SK-N-SH (cell line): ENCODE results near the gene MMP23B. TPM values are rescaled to one million over a fixed set of nuclear protein-coding genes. Genes with fewer than 3 reads are reported as not detected.

Experiments used
- CTCF ChIA-PET: fragments of 300-600, 350-600 bp; formaldehyde crosslinking; extraction: SDS; loops from one replicate; lab custom pipeline; 2021; lab: Yijun Ruan, JAX
- POLR2A ChIA-PET: fragments of 350-600 bp; sonication (Branson Sonifier 250); formaldehyde crosslinking; extraction: SDS; loops from one replicate; lab custom pipeline; 2020; ENCODE audit warnings: antibody characterized with exemption, inconsistent platforms; lab: Yijun Ruan, JAX
- DNase-seq: peaks from one replicate; pipeline ENCODE4 v3.0.0; 2012
- H2AFZ ChIP-seq: fragments of 200-600 bp; sonication (generic); 2 replicates; pipeline ENCODE4 v1.8.1; 2016; ENCODE audit warnings: antibody characterized with exemption, mild to moderate bottlenecking, low read depth
- H3F3A ChIP-seq: fragments of 200-600 bp; sonication (generic); replicated peaks from 2 replicates; pipeline ENCODE3; 2016; ENCODE audit warnings: antibody characterized with exemption, mild to moderate bottlenecking; ENCODE audit not compliant: insufficient read depth
- H3K27ac ChIP-seq, 2 experiments: fragments of 200-500 bp in 1 of 2; fragments of 200-600 bp in 1 of 2; sonication (Bioruptor generic) in 1 of 2; sonication (generic), shearing (Covaris generic) in 1 of 2; 2 replicates each; pipeline versions ENCODE4 v1.5.1 to v1.6.1; 2014 to 2016; ENCODE audit warnings: low read depth in 2 of 2, inconsistent platforms in 1 of 2, low read length in 1 of 2, mild to moderate bottlenecking in 1 of 2, mixed read lengths in 1 of 2
- H3K27me3 ChIP-seq: fragments of 200-600 bp; sonication (generic), shearing (Covaris generic); 2 replicates; pipeline ENCODE4 v1.6.1; 2016; ENCODE audit warnings: mixed run types; ENCODE audit not compliant: insufficient read depth
- H3K36me3 ChIP-seq, 2 experiments: fragments of 200-500 bp in 1 of 2; fragments of 200-600 bp in 1 of 2; sonication (Bioruptor generic) in 1 of 2; sonication (generic) in 1 of 2; replicated peaks in 1 of 2; 2 replicates each; pipeline versions ENCODE3 to v1.5.1; 2014 to 2016; ENCODE audit warnings: low read length in 1 of 2, mild to moderate bottlenecking in 1 of 2; ENCODE audit not compliant: insufficient read depth in 2 of 2, control insufficient read depth in 1 of 2
- H3K4me1 ChIP-seq, 2 experiments: fragments of 200-500 bp in 1 of 2; fragments of 200-600 bp in 1 of 2; sonication (Bioruptor generic) in 1 of 2; sonication (generic), shearing (Covaris generic) in 1 of 2; 2 replicates each; pipeline versions ENCODE4 v1.5.1 to v1.6.1; 2014 to 2016; ENCODE audit warnings: low read depth in 1 of 2, low read length in 1 of 2, mixed run types in 1 of 2; ENCODE audit not compliant: insufficient read depth in 2 of 2, control insufficient read depth in 1 of 2
- H3K4me2 ChIP-seq: fragments of 200-600 bp; sonication (generic), shearing (Covaris generic); 2 replicates; pipeline ENCODE4 v1.6.1; 2017; ENCODE audit warnings: mixed run types
- H3K4me3 ChIP-seq, 2 experiments: fragments of 200-500 bp in 1 of 2; fragments of 200-600 bp in 1 of 2; sonication (Bioruptor generic) in 1 of 2; sonication (generic), shearing (Covaris generic) in 1 of 2; 2 replicates each; pipeline versions ENCODE4 v1.5.1 to v1.8.1; 2014 to 2016; ENCODE audit warnings: low read depth in 2 of 2, inconsistent platforms in 1 of 2, low read length in 1 of 2, mild to moderate bottlenecking in 1 of 2, mixed read lengths in 1 of 2, moderate library complexity in 1 of 2
- H3K79me2 ChIP-seq: fragments of 200-600 bp; sonication (generic); 2 replicates; pipeline ENCODE4 v1.8.1; 2017; ENCODE audit warnings: mild to moderate bottlenecking; ENCODE audit not compliant: insufficient read depth
- H3K9ac ChIP-seq: fragments of 200-600 bp; sonication (generic); 2 replicates; pipeline ENCODE4 v1.6.1; 2017; ENCODE audit warnings: mixed run types
- H3K9me2 ChIP-seq: fragments of 200-600 bp; sonication (generic); 2 replicates; pipeline ENCODE4 v1.6.1; 2017; ENCODE audit warnings: mixed run types
- H3K9me3 ChIP-seq: fragments of 200-600 bp; sonication (generic); 2 replicates; pipeline ENCODE4 v1.6.1; 2017; ENCODE audit warnings: mixed run types, mild to moderate bottlenecking, moderate library complexity
- H4K20me1 ChIP-seq: fragments of 200-600 bp; sonication (generic); 2 replicates; pipeline ENCODE4 v1.6.1; 2017; ENCODE audit warnings: mild to moderate bottlenecking, mixed run types; ENCODE audit not compliant: insufficient read depth
- CHD2 ChIP-seq: fragments of 150-350 bp; IDR thresholded peaks from 2 replicates; pipeline ENCODE4 v1.6.1; 2018; ENCODE audit warnings: low read length; ENCODE audit not compliant: partially characterized antibody
- EP300 ChIP-seq, 2 experiments: IDR thresholded peaks; 2 replicates each; pipeline versions ENCODE4 v1.4.0 to v1.6.1; 2012; ENCODE audit warnings: borderline replicate concordance in 1 of 2, low read depth in 1 of 2, low read length in 1 of 2
- EZH2phosphoT487 ChIP-seq: fragments of 200-600 bp; sonication (generic); IDR thresholded peaks from 2 replicates; pipeline ENCODE4 v1.6.1; 2017; ENCODE audit warnings: low read depth, mixed run types, mild to moderate bottlenecking, antibody characterized with exemption, moderate library complexity, borderline replicate concordance
- FOXJ3 ChIP-seq: sonication (generic); formaldehyde crosslinking; IDR thresholded peaks from 2 replicates; pipeline ENCODE4 v1.5.1; 2020; ENCODE audit warnings: mild to moderate bottlenecking, missing genetic modification reagents
- GABPA ChIP-seq: IDR thresholded peaks from 2 replicates; pipeline ENCODE4 v1.4.0; 2012; ENCODE audit warnings: low read depth, mild to moderate bottlenecking
- GATA2 ChIP-seq: sonication (generic); formaldehyde crosslinking; IDR thresholded peaks from 2 replicates; pipeline ENCODE4 v1.5.0; 2020; ENCODE audit warnings: mild to moderate bottlenecking, missing genetic modification reagents
- MEF2A ChIP-seq: IDR thresholded peaks from 2 replicates; pipeline ENCODE4 v1.4.0; 2012; ENCODE audit warnings: low read depth, borderline replicate concordance
- MXI1 ChIP-seq: IDR thresholded peaks from 2 replicates; pipeline ENCODE4 v1.6.1; 2012; ENCODE audit warnings: mild to moderate bottlenecking, low read depth, low read length, improper control_type of control experiment
- NRF1 ChIP-seq: IDR thresholded peaks from 2 replicates; pipeline ENCODE4 v1.6.1; 2012; ENCODE audit warnings: low read depth, mild to moderate bottlenecking, low read length
- PBX3 ChIP-seq: IDR thresholded peaks from 2 replicates; pipeline ENCODE4; 2012
- POLR2AphosphoS5 ChIP-seq: IDR thresholded peaks from 2 replicates; pipeline ENCODE4 v1.6.1; 2012; ENCODE audit warnings: low read depth, low read length
- RCOR1 ChIP-seq: fragments of 150-350 bp; IDR thresholded peaks from 2 replicates; pipeline ENCODE4 v1.6.1; 2017; ENCODE audit warnings: antibody characterized with exemption, low read length
- TCF12 ChIP-seq: IDR thresholded peaks from 2 replicates; pipeline ENCODE4 v1.4.0; 2012
- TEAD4 ChIP-seq: IDR thresholded peaks from 2 replicates; pipeline ENCODE4 v1.4.0; 2012; ENCODE audit warnings: mild to moderate bottlenecking, borderline replicate concordance; ENCODE audit not compliant: insufficient read depth
- USF2 ChIP-seq: fragments of 150-350 bp; IDR thresholded peaks from 2 replicates; pipeline ENCODE4 v1.6.1; 2017; ENCODE audit warnings: antibody characterized with exemption, low read length, low read depth, borderline replicate concordance
- YY1 ChIP-seq: IDR thresholded peaks from 2 replicates; pipeline ENCODE4 v1.4.0; 2012; ENCODE audit warnings: low read depth, mild to moderate bottlenecking
- WGBS: methylation state at CpG from one replicate; pipeline ENCODE4 v1.1.6; 2017; ENCODE audit warnings: low lambda C conversion rate; 5-methylcytosine and 5-hydroxymethylcytosine counted together
- polyA plus RNA-seq, 3 experiments: library from polyadenylated mRNA; depleted of rRNA; stranded (reverse); fragments of >200 nt; gene quantifications; 2 replicates each; pipeline ENCODE4 v1.2.3, GENCODE V29; 2012
- TF ChIP-seq, protein P1 (sequence below): IDR thresholded peaks from 2 replicates; pipeline ENCODE4 v1.4.0; 2012; ENCODE audit warnings: low read depth, borderline replicate concordance
- TF ChIP-seq, protein P2 (sequence below): IDR thresholded peaks from 2 replicates; pipeline ENCODE4 v1.4.0; 2012; ENCODE audit warnings: low read depth, borderline replicate concordance
- TF ChIP-seq, protein P3 (sequence below): fragments of 200-600 bp; sonication (generic); IDR thresholded peaks from 2 replicates; pipeline ENCODE4 v1.6.1; 2017; ENCODE audit warnings: antibody characterized with exemption, mild to moderate bottlenecking, moderate library complexity

Gene MMP23B
- polyA plus RNA-seq, 1 of the 3 experiments (the other 2 are of a cell fraction): 1.2 TPM

- H4K20me1 ChIP-seq: no peaks in the 10 kb centered on the region
- POLR2A ChIA-PET: interaction anchor here (0.6 kb wide), 1 partner anchor 259 kb away, joined by 3 read pairs; no protein-coding TSS in a partner anchor
- CTCF ChIA-PET: no interaction called here
- no peaks in the 10 kb centered on the region for H3K9me3 ChIP-seq
- DNase-seq: no peak
- TF ChIP-seq MXI1: no peak
- TF ChIP-seq GABPA: no peak
- no peak for TF ChIP-seq PBX3
- TF ChIP-seq GATA2: no peak
- no peak for TF ChIP-seq FOXJ3 (CRISPR knock-in tag)
- no peak for TF ChIP-seq TEAD4
- no peak for TF ChIP-seq EP300 (IDR thresholded peaks at IDR 0.05; ENCODE audit: borderline replicate concordance in 1 of 2, low read depth in 1 of 2, low read length in 1 of 2)
- TF ChIP-seq, all 33 proteins: peak for 0
- H3K27ac ChIP-seq: no peak overlapping the region
- H3K9me2 ChIP-seq: no peaks in the 10 kb centered on the region
- H3K36me3 ChIP-seq: peaks cover 0 to 5% of the 10 kb centered on the region in 2 experiments
- WGBS: 91% methylated on average over 22 of the region's 48 CpGs
- no peak overlapping the region for H3K4me3 ChIP-seq
- H3K9ac ChIP-seq: no peak overlapping the region
- H3F3A ChIP-seq: no peaks in the 10 kb centered on the region
- no peak overlapping the region for H2AFZ ChIP-seq
- H3K4me1 ChIP-seq: no peaks in the 10 kb centered on the region; a peak in 1 of 4 replicates
- no peaks in the 10 kb centered on the region for H3K79me2 ChIP-seq
- H3K4me2 ChIP-seq: no peak overlapping the region
- no peaks in the 10 kb centered on the region for H3K27me3 ChIP-seq
These were observed 5.5 kb upstream of the MMP23B start for GRCh38 chr1:1626207-1627141.

GRCh38 chr1:1627261-1627828, 4.6 kb upstream of the MMP23B start:
- Histone ChIP-seq H4K20me1 (no peaks in the 10 kb centered on the region), H3K27me3 (no peaks in the 10 kb centered on the region), H3K36me3 (peaks cover 0 to 5% of the 10 kb centered on the region in 2 experiments), H3K4me1 (no peaks in the 10 kb centered on the region; a peak in 1 of 4 replicates), H3K79me2 (no peaks in the 10 kb centered on the region), H3K9me3 (no peaks in the 10 kb centered on the region), H3K9me2 (no peaks in the 10 kb centered on the region), H3K4me2 (no peak overlapping the region), H3K27ac (no peak overlapping the region), H3K9ac (no peak overlapping the region), H2AFZ (no peak overlapping the region), H3F3A (no peaks in the 10 kb centered on the region), H3K4me3 (no peak overlapping the region)
- DNase-seq: no peak
- CTCF ChIA-PET: no interaction called here
- 95% methylated on average over 4 of the region's 37 CpGs for WGBS
- POLR2A ChIA-PET: no interaction called here
- TF ChIP-seq MXI1 (no peak), TCF12 (no peak), GATA2 (no peak), NRF1 (no peak), RCOR1 (no peak), POLR2AphosphoS5 (no peak), MEF2A (no peak), USF2 (no peak), EZH2phosphoT487 (no peak), YY1 (no peak), GABPA (no peak), CHD2 (no peak)
- TF ChIP-seq, protein P1, sequence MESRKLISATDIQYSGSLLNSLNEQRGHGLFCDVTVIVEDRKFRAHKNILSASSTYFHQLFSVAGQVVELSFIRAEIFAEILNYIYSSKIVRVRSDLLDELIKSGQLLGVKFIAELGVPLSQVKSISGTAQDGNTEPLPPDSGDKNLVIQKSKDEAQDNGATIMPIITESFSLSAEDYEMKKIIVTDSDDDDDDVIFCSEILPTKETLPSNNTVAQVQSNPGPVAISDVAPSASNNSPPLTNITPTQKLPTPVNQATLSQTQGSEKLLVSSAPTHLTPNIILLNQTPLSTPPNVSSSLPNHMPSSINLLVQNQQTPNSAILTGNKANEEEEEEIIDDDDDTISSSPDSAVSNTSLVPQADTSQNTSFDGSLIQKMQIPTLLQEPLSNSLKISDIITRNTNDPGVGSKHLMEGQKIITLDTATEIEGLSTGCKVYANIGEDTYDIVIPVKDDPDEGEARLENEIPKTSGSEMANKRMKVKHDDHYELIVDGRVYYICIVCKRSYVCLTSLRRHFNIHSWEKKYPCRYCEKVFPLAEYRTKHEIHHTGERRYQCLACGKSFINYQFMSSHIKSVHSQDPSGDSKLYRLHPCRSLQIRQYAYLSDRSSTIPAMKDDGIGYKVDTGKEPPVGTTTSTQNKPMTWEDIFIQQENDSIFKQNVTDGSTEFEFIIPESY: no peak
- TF ChIP-seq, protein P2, sequence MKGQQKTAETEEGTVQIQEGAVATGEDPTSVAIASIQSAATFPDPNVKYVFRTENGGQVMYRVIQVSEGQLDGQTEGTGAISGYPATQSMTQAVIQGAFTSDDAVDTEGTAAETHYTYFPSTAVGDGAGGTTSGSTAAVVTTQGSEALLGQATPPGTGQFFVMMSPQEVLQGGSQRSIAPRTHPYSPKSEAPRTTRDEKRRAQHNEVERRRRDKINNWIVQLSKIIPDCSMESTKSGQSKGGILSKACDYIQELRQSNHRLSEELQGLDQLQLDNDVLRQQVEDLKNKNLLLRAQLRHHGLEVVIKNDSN: no peak
- TF ChIP-seq, protein P3, sequence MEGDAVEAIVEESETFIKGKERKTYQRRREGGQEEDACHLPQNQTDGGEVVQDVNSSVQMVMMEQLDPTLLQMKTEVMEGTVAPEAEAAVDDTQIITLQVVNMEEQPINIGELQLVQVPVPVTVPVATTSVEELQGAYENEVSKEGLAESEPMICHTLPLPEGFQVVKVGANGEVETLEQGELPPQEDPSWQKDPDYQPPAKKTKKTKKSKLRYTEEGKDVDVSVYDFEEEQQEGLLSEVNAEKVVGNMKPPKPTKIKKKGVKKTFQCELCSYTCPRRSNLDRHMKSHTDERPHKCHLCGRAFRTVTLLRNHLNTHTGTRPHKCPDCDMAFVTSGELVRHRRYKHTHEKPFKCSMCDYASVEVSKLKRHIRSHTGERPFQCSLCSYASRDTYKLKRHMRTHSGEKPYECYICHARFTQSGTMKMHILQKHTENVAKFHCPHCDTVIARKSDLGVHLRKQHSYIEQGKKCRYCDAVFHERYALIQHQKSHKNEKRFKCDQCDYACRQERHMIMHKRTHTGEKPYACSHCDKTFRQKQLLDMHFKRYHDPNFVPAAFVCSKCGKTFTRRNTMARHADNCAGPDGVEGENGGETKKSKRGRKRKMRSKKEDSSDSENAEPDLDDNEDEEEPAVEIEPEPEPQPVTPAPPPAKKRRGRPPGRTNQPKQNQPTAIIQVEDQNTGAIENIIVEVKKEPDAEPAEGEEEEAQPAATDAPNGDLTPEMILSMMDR: no peak
